ENCODE data around the gene PRDM16. TPM values are rescaled to one million over a fixed set of nuclear protein-coding genes. Genes with fewer than 3 reads are reported as not detected.

PRDM16 gene
- total RNA-seq, 1 donor from 2014 or later = 21.4 TPM

GRCh38 chr1:3234956-3235355 lies 166.0 kb downstream of the PRDM16 start:
- H3K36me3 Mint-ChIP-seq (ENCODE audit: low read depth, unreplicated experiment) = no peaks in the 10 kb centered on the region
- no peak overlapping the region for H3K27ac Mint-ChIP-seq (ENCODE audit: unreplicated experiment)
- TF ChIP-seq CTCF (IDR thresholded peaks at IDR 0.05; ENCODE audit: unreplicated experiment) = no peak
- no peaks in the 10 kb centered on the region for H3K9me3 Mint-ChIP-seq (ENCODE audit: unreplicated experiment)
- H3K4me1 Mint-ChIP-seq (ENCODE audit: unreplicated experiment) = no peaks in the 10 kb centered on the region
- no peak for DNase-seq (ENCODE audit: low spot score)
- peaks cover 8% of the 10 kb centered on the region for H3K27me3 Mint-ChIP-seq (ENCODE audit: unreplicated experiment)
- H3K4me3 Mint-ChIP-seq (ENCODE audit: unreplicated experiment) = no peak overlapping the region

- H3K27me3 Mint-ChIP-seq (ENCODE audit: unreplicated experiment) = peaks cover 10% of the 10 kb centered on the region
- no peaks in the 10 kb centered on the region for H3K4me1 Mint-ChIP-seq (ENCODE audit: unreplicated experiment)
- no peak overlapping the region for H3K27ac Mint-ChIP-seq (ENCODE audit: unreplicated experiment)
- TF ChIP-seq CTCF (IDR thresholded peaks at IDR 0.05; ENCODE audit: unreplicated experiment) = no peak
- no peaks in the 10 kb centered on the region for H3K36me3 Mint-ChIP-seq (ENCODE audit: low read depth, unreplicated experiment)
- no peaks in the 10 kb centered on the region for H3K9me3 Mint-ChIP-seq (ENCODE audit: unreplicated experiment)
- no peak for DNase-seq (ENCODE audit: low spot score)
- H3K4me3 Mint-ChIP-seq (ENCODE audit: unreplicated experiment) = no peak overlapping the region
Measured at GRCh38 chr1:3235496-3235895, 166.5 kb downstream of the PRDM16 start.

- Mint-ChIP-seq H3K4me1 (ENCODE audit: unreplicated experiment) (no peaks in the 10 kb centered on the region), H3K4me3 (ENCODE audit: unreplicated experiment) (no peak overlapping the region), H3K36me3 (ENCODE audit: low read depth, unreplicated experiment) (no peaks in the 10 kb centered on the region), H3K27me3 (ENCODE audit: unreplicated experiment) (peaks cover 10% of the 10 kb centered on the region), H3K27ac (ENCODE audit: unreplicated experiment) (no peak overlapping the region), H3K9me3 (ENCODE audit: unreplicated experiment) (no peaks in the 10 kb centered on the region)
- DNase-seq (ENCODE audit: low spot score) = no peak
- TF ChIP-seq CTCF (IDR thresholded peaks at IDR 0.05; ENCODE audit: unreplicated experiment) = no peak
Measured at GRCh38 chr1:3236361-3236760, 167.4 kb downstream of the PRDM16 start.

- DNase-seq (ENCODE audit: low spot score) = no peak
- no peak overlapping the region for H3K4me3 Mint-ChIP-seq (ENCODE audit: unreplicated experiment)
- no peak for TF ChIP-seq CTCF (IDR thresholded peaks at IDR 0.05; ENCODE audit: unreplicated experiment)
- no peak overlapping the region for H3K27ac Mint-ChIP-seq (ENCODE audit: unreplicated experiment)
- peaks cover 10% of the 10 kb centered on the region for H3K27me3 Mint-ChIP-seq (ENCODE audit: unreplicated experiment)
- no peaks in the 10 kb centered on the region for H3K9me3 Mint-ChIP-seq (ENCODE audit: unreplicated experiment)
- H3K4me1 Mint-ChIP-seq (ENCODE audit: unreplicated experiment) = no peaks in the 10 kb centered on the region
- H3K36me3 Mint-ChIP-seq (ENCODE audit: low read depth, unreplicated experiment) = no peaks in the 10 kb centered on the region
Measured at GRCh38 chr1:3236955-3237354, 168.0 kb downstream of the PRDM16 start.

- Mint-ChIP-seq H3K27me3 (ENCODE audit: unreplicated experiment) (peaks cover 8% of the 10 kb centered on the region), H3K27ac (ENCODE audit: unreplicated experiment) (no peak overlapping the region), H3K4me3 (ENCODE audit: unreplicated experiment) (no peak overlapping the region), H3K4me1 (ENCODE audit: unreplicated experiment) (no peaks in the 10 kb centered on the region), H3K36me3 (ENCODE audit: low read depth, unreplicated experiment) (no peaks in the 10 kb centered on the region), H3K9me3 (ENCODE audit: unreplicated experiment) (no peaks in the 10 kb centered on the region)
- DNase-seq (ENCODE audit: low spot score) = no peak
- TF ChIP-seq CTCF (IDR thresholded peaks at IDR 0.05; ENCODE audit: unreplicated experiment) = no peak
Measured at GRCh38 chr1:3237570-3237969, 168.6 kb downstream of the PRDM16 start.
